Endothelial cell of umbilical vein (primary cell): ENCODE measurements around the gene LAX1. TPM values are rescaled to one million over a fixed set of nuclear protein-coding genes. Genes with fewer than 3 reads are reported as not detected.

Experiments used
- BruUV-seq: library from RNA; stranded (reverse); fragments of 400-500 nt; replicated peaks from 2 replicates; lab custom pipeline; 2021; lab: Mats Ljungman, UMichigan
- CTCF ChIA-PET: fragments of 300-600, 350-600 bp; sonication (Branson Sonifier 250); formaldehyde crosslinking; loops from one replicate; lab custom pipeline; 2021; ENCODE audit warnings: antibody characterized with exemption, inconsistent platforms; lab: Charles Lee
- POLR2A ChIA-PET: fragments of 300-600, 350-600 bp; sonication (Branson Sonifier 250); formaldehyde crosslinking; loops from one replicate; lab custom pipeline; 2021; ENCODE audit warnings: antibody characterized with exemption, inconsistent platforms; lab: Charles Lee
- DNase-seq: peaks from one replicate; pipeline ENCODE4 v3.0.0-alpha.2; 2011; ENCODE audit warnings: low read depth, low spot score
- FAIRE-seq: peaks from 2 replicates; lab custom pipeline; 2011; peaks lifted over from hg19 to GRCh38; lab: Jason Lieb, UNC
- H2AFZ ChIP-seq: 2 replicates; pipeline ENCODE4 v1.6.0; 2012; ENCODE audit warnings: low read depth, low read length, control low read depth, inconsistent platforms
- H3K27ac ChIP-seq: 2 replicates; pipeline ENCODE4 v1.5.1; 2011; ENCODE audit warnings: low read depth, mild to moderate bottlenecking, control low read depth, low read length, moderate library complexity; ENCODE audit not compliant: insufficient read depth
- H3K27me3 ChIP-seq, 2 experiments: 2 replicates each; pipeline versions ENCODE4 v1.6.0 to v1.6.1; 2011; ENCODE audit warnings: low read length in 2 of 2, mixed read lengths in 1 of 2; ENCODE audit not compliant: control insufficient read depth in 2 of 2, insufficient read depth in 2 of 2
- H3K36me3 ChIP-seq, 2 experiments: 2 replicates in 1 of 2; 3 replicates in 1 of 2; pipeline ENCODE4 v1.5.1; 2011; ENCODE audit warnings: low read length in 2 of 2, mild to moderate bottlenecking in 1 of 2, moderate library complexity in 1 of 2; ENCODE audit not compliant: control insufficient read depth in 2 of 2, insufficient read depth in 2 of 2; ENCODE audit errors: extremely low read depth in 1 of 2
- H3K4me1 ChIP-seq: 3 replicates; pipeline ENCODE4 v1.5.1; 2011; ENCODE audit warnings: mild to moderate bottlenecking, low read length; ENCODE audit not compliant: control insufficient read depth, insufficient read depth; ENCODE audit errors: extremely low read depth
- H3K4me2 ChIP-seq: 2 replicates; pipeline ENCODE4 v1.6.1; 2011; ENCODE audit warnings: low read length, control low read depth, mixed read lengths; ENCODE audit not compliant: insufficient read depth
- H3K4me3 ChIP-seq, 3 experiments: fragments of 200-600 bp in 1 of 3; sonication (generic), shearing (Covaris generic) in 1 of 3; replicated peaks in 1 of 3; 2 replicates each; pipeline ENCODE4 v1.5.1; 2011 to 2016; ENCODE audit warnings: control low read depth in 3 of 3, low read length in 3 of 3, mild to moderate bottlenecking in 2 of 3, inconsistent platforms in 1 of 3, low read depth in 1 of 3, moderate library complexity in 1 of 3; ENCODE audit not compliant: insufficient read depth in 1 of 3
- H3K79me2 ChIP-seq: 2 replicates; pipeline ENCODE4 v1.6.0; 2012; ENCODE audit warnings: low read length, inconsistent platforms; ENCODE audit not compliant: control insufficient read depth, insufficient read depth
- H3K9ac ChIP-seq: replicated peaks from 2 replicates; pipeline ENCODE3; 2011; ENCODE audit warnings: low read length, control low read depth; ENCODE audit not compliant: insufficient read depth; ENCODE audit errors: extremely low read depth
- H3K9me1 ChIP-seq: replicated peaks from 3 replicates; pipeline ENCODE4 v1.6.0; 2011; ENCODE audit warnings: mild to moderate bottlenecking, low read length; ENCODE audit not compliant: control insufficient read depth, insufficient read depth; ENCODE audit errors: extremely low read depth
- H3K9me3 ChIP-seq: replicated peaks from 2 replicates; pipeline ENCODE4 v1.5.1; 2012; ENCODE audit warnings: low read length, inconsistent platforms; ENCODE audit not compliant: control insufficient read depth, insufficient read depth
- H4K20me1 ChIP-seq: replicated peaks from 2 replicates; pipeline ENCODE3; 2011; ENCODE audit warnings: mild to moderate bottlenecking, low read length; ENCODE audit not compliant: control insufficient read depth, insufficient read depth; ENCODE audit errors: extremely low read depth
- CTCF ChIP-seq, 2 donors: IDR thresholded peaks; 1 replicate in 1 of 2; 2 replicates in 1 of 2; pipeline ENCODE4 v1.5.1; 2011; ENCODE audit warnings: low read length in 2 of 2, mild to moderate bottlenecking in 2 of 2, moderate library complexity in 2 of 2, control low read depth in 1 of 2, inconsistent platforms in 1 of 2, low read depth in 1 of 2; ENCODE audit not compliant: insufficient read depth in 1 of 2; ENCODE audit errors: extremely low read depth in 1 of 2
- EZH2 ChIP-seq: IDR thresholded peaks from 2 replicates; pipeline ENCODE4 v1.6.1; 2012; ENCODE audit warnings: borderline replicate concordance, low read depth, mild to moderate bottlenecking, moderate library complexity, low read length, inconsistent platforms; ENCODE audit not compliant: severe bottlenecking
- FOS ChIP-seq: IDR thresholded peaks from 2 replicates; pipeline ENCODE4 v1.6.1; 2011; ENCODE audit warnings: mild to moderate bottlenecking, low read length, moderate library complexity, borderline replicate concordance; ENCODE audit not compliant: insufficient read depth
- GATA2 ChIP-seq: IDR thresholded peaks from 2 replicates; pipeline ENCODE4 v1.7.0; 2011; ENCODE audit warnings: low read depth, mild to moderate bottlenecking, moderate library complexity, mixed read lengths, low read length; ENCODE audit not compliant: insufficient read length, insufficient read depth
- JUN ChIP-seq: IDR thresholded peaks from 2 replicates; pipeline ENCODE4 v1.6.1; 2011; ENCODE audit warnings: borderline replicate concordance, low read depth; ENCODE audit not compliant: insufficient read length, insufficient read depth
- MYC ChIP-seq: IDR thresholded peaks from one replicate; pipeline ENCODE4 v1.6.1; 2011; ENCODE audit warnings: mild to moderate bottlenecking, low read depth, low read length
- POLR2A ChIP-seq: IDR thresholded peaks from 2 replicates; pipeline ENCODE4 v1.6.1; 2012; ENCODE audit warnings: low read depth, mild to moderate bottlenecking, control low read depth, low read length
- POLR2AphosphoS5 ChIP-seq: IDR thresholded peaks from 2 replicates; pipeline ENCODE4 v1.6.1; 2012; ENCODE audit warnings: low read depth, mild to moderate bottlenecking, control low read depth, low read length, moderate library complexity; ENCODE audit not compliant: insufficient read depth
- dilution Hi-C: fragments of 300-500 bp; cut with MboI; formaldehyde crosslinking; loops from one replicate; pipeline ENCODE4 v1.15.0; 2019; ENCODE audit warnings: low sequenced_read_pairs; ENCODE audit not compliant: extremely low pct_ligation_motif_present
- intact Hi-C: fragments of 100-400 bp; cut with micrococcal nuclease; formaldehyde crosslinking; loops from one replicate; pipeline ENCODE4 v1.10.0; 2022
- polyA plus RNA-seq, 4 experiments: library from polyadenylated mRNA; depleted of rRNA in 3 of 4; stranded (reverse) in 3 of 4; unstranded in 1 of 4; fragments of >200 nt; gene quantifications; 2 replicates each; pipeline versions ENCODE4 v1.2.1 to v1.2.3, GENCODE V29; 2011 to 2012; ENCODE audit warnings: missing spikeins in 1 of 4
- total RNA-seq: library from RNA; stranded (reverse); gene quantifications from 2 replicates; pipeline ENCODE4 v1.2.3, GENCODE V29; 2021
- TF ChIP-seq, protein P1 (sequence below): IDR thresholded peaks from 2 replicates; pipeline ENCODE4 v1.6.1; 2011; ENCODE audit not compliant: insufficient read depth, insufficient read length

LAX1 gene
- total and polyA plus RNA-seq, 2 donors (not counting 3 experiments of a cell fraction or from before 2014, with no cell fraction given) = not detected

DNA sequence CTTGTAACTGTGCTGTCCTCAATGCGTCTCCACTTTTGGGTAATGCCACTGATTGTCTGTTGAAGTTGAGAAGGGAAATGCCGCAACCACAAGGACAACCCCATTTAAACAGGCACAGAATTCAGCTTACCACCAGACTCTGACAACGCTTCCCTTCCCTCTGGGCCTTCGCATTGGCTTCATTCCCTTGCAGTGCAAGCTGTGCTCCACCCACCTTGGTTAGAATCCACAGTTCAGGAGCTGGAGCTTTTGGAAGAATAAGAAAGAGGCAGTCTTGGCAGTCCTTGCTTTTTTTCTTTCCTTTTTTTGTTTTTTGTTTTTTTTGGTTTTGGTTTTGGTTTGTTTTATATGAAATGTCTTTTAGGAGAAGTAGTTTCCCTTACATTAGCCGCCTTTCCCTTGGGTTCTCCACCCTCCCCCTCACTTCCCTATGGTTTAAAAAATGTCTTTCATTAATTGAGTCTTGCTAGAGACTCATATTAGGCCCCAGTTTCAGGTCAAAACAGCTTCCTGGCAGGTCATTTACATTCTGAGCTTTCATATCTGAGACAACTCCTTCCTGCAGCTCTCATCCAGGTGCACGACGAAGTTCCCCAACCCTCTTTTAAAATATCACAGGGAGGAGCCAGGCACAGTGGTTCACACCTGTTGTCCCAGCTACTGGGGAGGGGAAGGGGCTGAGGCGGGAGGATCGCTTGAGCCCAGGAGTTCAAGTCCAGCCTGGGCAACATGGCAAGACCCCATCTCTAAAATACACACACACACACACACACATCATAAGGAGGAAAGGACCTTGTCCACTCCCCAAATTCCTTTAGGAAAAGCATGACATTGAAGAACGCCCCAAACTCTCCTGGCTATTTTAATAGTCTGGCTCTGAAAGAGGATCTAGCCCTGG, 20.7 kb upstream of the LAX1 start:
- no peaks in the 10 kb centered on the region for H3K9me3 ChIP-seq
- no peak overlapping the region for H3K9ac ChIP-seq
- CTCF ChIA-PET = no interaction called here
- H3K4me1 ChIP-seq = peaks cover 6% of the 10 kb centered on the region
- H3K27ac ChIP-seq = no peak overlapping the region
- H3K9me1 ChIP-seq = no peaks in the 10 kb centered on the region
- TF ChIP-seq CTCF (IDR thresholded peaks at IDR 0.05; ENCODE audit: extremely low read depth in 1 of 2, insufficient read depth in 1 of 2, low read depth in 1 of 2, low read length in 2 of 2) = no peak
- no peak for TF ChIP-seq MYC
- no peak for TF ChIP-seq JUN
- POLR2A ChIA-PET = no interaction called here
- no peak for FAIRE-seq
- no peaks in the 10 kb centered on the region for H3K79me2 ChIP-seq
- H3K4me2 ChIP-seq = no peak overlapping the region
- no TSS peak for BruUV-seq
- no peak for DNase-seq
- intact Hi-C loops = no loop called here
- dilution Hi-C loops = no loop called here
- H2AFZ ChIP-seq = no peak overlapping the region
- no peaks in the 10 kb centered on the region for H3K27me3 ChIP-seq
- H3K36me3 ChIP-seq = no peaks in the 10 kb centered on the region
- no peak overlapping the region for H3K4me3 ChIP-seq
- H4K20me1 ChIP-seq = no peaks in the 10 kb centered on the region

DNA sequence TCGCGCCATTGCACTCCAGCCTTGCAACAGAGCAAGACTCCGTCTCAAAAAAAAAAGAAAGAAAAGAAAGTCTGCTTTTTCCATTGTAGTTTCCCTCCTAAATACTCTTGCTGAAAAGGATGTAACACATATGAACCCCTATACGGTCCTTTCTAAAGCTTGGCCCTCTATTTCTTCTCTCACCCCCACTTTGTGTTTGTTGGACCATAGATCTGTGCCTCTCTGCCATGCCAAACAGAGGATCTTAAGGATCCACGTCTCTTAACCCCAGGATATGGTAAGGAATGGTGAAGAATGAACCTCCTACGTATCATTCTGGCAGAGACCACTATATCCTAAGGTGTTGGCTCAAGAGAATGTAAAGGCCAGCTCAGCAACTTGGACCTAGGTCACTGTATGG, 18.7 kb upstream of the LAX1 start:
- Histone ChIP-seq H3K27ac (no peak overlapping the region), H3K9me3 (no peaks in the 10 kb centered on the region), H3K27me3 (no peaks in the 10 kb centered on the region), H3K9me1 (no peaks in the 10 kb centered on the region), H2AFZ (no peak overlapping the region), H3K4me3 (no peak overlapping the region), H3K4me2 (no peak overlapping the region), H3K36me3 (no peaks in the 10 kb centered on the region), H4K20me1 (no peaks in the 10 kb centered on the region), H3K9ac (no peak overlapping the region), H3K79me2 (no peaks in the 10 kb centered on the region), H3K4me1 (peaks cover 6% of the 10 kb centered on the region)
- POLR2A ChIA-PET = no interaction called here
- DNase-seq (no peak), FAIRE-seq (no peak)
- BruUV-seq = no TSS peak
- dilution Hi-C loops = no loop called here
- intact Hi-C loops = no loop called here
- TF ChIP-seq POLR2AphosphoS5 (no peak), JUN (no peak), FOS (no peak), MYC (no peak), POLR2A (no peak), CTCF (IDR thresholded peaks at IDR 0.05; ENCODE audit: extremely low read depth in 1 of 2, insufficient read depth in 1 of 2, low read depth in 1 of 2, low read length in 2 of 2) (no peak), GATA2 (no peak), EZH2 (no peak)
- TF ChIP-seq, protein P1, sequence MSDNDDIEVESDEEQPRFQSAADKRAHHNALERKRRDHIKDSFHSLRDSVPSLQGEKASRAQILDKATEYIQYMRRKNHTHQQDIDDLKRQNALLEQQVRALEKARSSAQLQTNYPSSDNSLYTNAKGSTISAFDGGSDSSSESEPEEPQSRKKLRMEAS = no peak
- CTCF ChIA-PET = no interaction called here
